SU-DHL-6 (cell line): ENCODE data around the gene ADORA3.

ENCODE experiments used
- H2AFZ ChIP-seq: fragments of 200-600 bp; sonication (generic); 2 replicates; pipeline ENCODE4 v1.6.1; 2014; ENCODE audit warnings: low read depth, mild to moderate bottlenecking, moderate library complexity, mixed read lengths, antibody characterized with exemption, low read length; ENCODE audit not compliant: severe bottlenecking
- H3F3A ChIP-seq: fragments of 200-600 bp; shearing (Covaris generic); 2 replicates; pipeline ENCODE4 v1.6.0; 2016; ENCODE audit warnings: antibody characterized with exemption, mild to moderate bottlenecking; ENCODE audit not compliant: insufficient read depth
- H3K27ac ChIP-seq: fragments of 200-600 bp; sonication (generic); 2 replicates; pipeline ENCODE4 v1.5.1; 2016; ENCODE audit warnings: low read depth, mild to moderate bottlenecking, low read length, moderate library complexity, mixed read lengths
- H3K27me3 ChIP-seq: fragments of 200-600 bp; sonication (generic), shearing (Covaris generic); 2 replicates; pipeline ENCODE4 v1.6.0; 2014; ENCODE audit warnings: mild to moderate bottlenecking, low read length
- H3K36me3 ChIP-seq: fragments of 200-600 bp; sonication (generic); 2 replicates; pipeline ENCODE4 v1.6.1; 2014; ENCODE audit warnings: mild to moderate bottlenecking, low read length, mixed read lengths
- H3K4me2 ChIP-seq: fragments of 300-600, 200-600 bp; shearing (Covaris generic), sonication (generic); 2 replicates; pipeline ENCODE4 v1.6.0; 2014; ENCODE audit warnings: low read length, low read depth, mild to moderate bottlenecking; ENCODE audit not compliant: poor library complexity, severe bottlenecking
- H3K4me3 ChIP-seq: fragments of 200-600 bp; sonication (generic); 2 replicates; pipeline ENCODE4 v1.5.1; 2014; ENCODE audit warnings: antibody characterized with exemption, low read length, mild to moderate bottlenecking, mixed read lengths; ENCODE audit not compliant: insufficient read depth, poor library complexity, severe bottlenecking
- H3K79me2 ChIP-seq: fragments of 200-600 bp; sonication (generic); 2 replicates; pipeline ENCODE4 v1.6.1; 2014; ENCODE audit warnings: mild to moderate bottlenecking, low read length, moderate library complexity; ENCODE audit not compliant: insufficient read depth
- H3K9ac ChIP-seq: fragments of 200-600 bp; sonication (generic); 2 replicates; pipeline ENCODE4 v1.7.0; 2014; ENCODE audit warnings: mild to moderate bottlenecking, low read length
- H3K9me2 ChIP-seq: fragments of 200-600 bp; sonication (generic); replicated peaks from 2 replicates; pipeline ENCODE4 v1.6.1; 2014; ENCODE audit warnings: low read length; ENCODE audit not compliant: insufficient read depth
- H3K9me3 ChIP-seq: fragments of 200-600 bp; sonication (generic); 2 replicates; pipeline ENCODE4 v1.6.1; 2014; ENCODE audit warnings: low read length, mixed read lengths; ENCODE audit not compliant: insufficient read depth
- H4K20me1 ChIP-seq: fragments of 200-600 bp; sonication (generic); 2 replicates; pipeline ENCODE4 v1.6.1; 2014; ENCODE audit warnings: low read depth, mild to moderate bottlenecking, antibody characterized with exemption, low read length, moderate library complexity, mixed read lengths
- CTCF ChIP-seq: fragments of 200-600 bp; sonication (generic); IDR thresholded peaks from one replicate; pipeline ENCODE4 v1.5.1; 2017; ENCODE audit warnings: antibody characterized with exemption, mild to moderate bottlenecking, low read length, moderate library complexity; ENCODE audit not compliant: insufficient read depth, poor library complexity, severe bottlenecking
- EZH2phosphoT487 ChIP-seq: fragments of 200-600 bp; sonication (generic), shearing (Covaris generic); conservative IDR thresholded peaks from 2 replicates; pipeline ENCODE4 v1.6.1; 2018; ENCODE audit warnings: mild to moderate bottlenecking, antibody characterized with exemption, low read length, moderate library complexity, mixed read lengths

ADORA3 gene

GRCh38 chr1:111520053-111520452 lies 16.6 kb upstream of the ADORA3 start:
- Histone ChIP-seq H3F3A (no peaks in the 10 kb centered on the region), H2AFZ (no peak overlapping the region), H3K9ac (no peak overlapping the region), H3K36me3 (no peaks in the 10 kb centered on the region), H3K79me2 (no peaks in the 10 kb centered on the region), H3K4me2 (no peak overlapping the region), H3K4me3 (no peak overlapping the region), H3K27me3 (no peaks in the 10 kb centered on the region), H3K9me2 (no peaks in the 10 kb centered on the region), H3K9me3 (no peaks in the 10 kb centered on the region), H4K20me1 (no peaks in the 10 kb centered on the region), H3K27ac (no peak overlapping the region)
- TF ChIP-seq CTCF, result no peak

GRCh38 chr1:111517469-111518225 lies 14.2 kb upstream of the ADORA3 start:
- Histone ChIP-seq H3K36me3 (no peaks in the 10 kb centered on the region), H3K4me2 (no peak overlapping the region), H3K27ac (no peak overlapping the region), H3K27me3 (no peaks in the 10 kb centered on the region), H3K79me2 (no peaks in the 10 kb centered on the region), H3K9me2 (no peaks in the 10 kb centered on the region), H2AFZ (no peak overlapping the region), H4K20me1 (no peaks in the 10 kb centered on the region), H3F3A (no peaks in the 10 kb centered on the region), H3K4me3 (no peak overlapping the region), H3K9ac (no peak overlapping the region), H3K9me3 (no peaks in the 10 kb centered on the region)
- no peak for TF ChIP-seq EZH2phosphoT487
- no peak for TF ChIP-seq CTCF

GRCh38 chr1:111516005-111516535 lies 12.6 kb upstream of the ADORA3 start:
- H3K79me2 ChIP-seq, result no peaks in the 10 kb centered on the region
- peak; percentile 39 for TF ChIP-seq CTCF
- TF ChIP-seq EZH2phosphoT487, result no peak
- no peaks in the 10 kb centered on the region for H3K27me3 ChIP-seq
- no peaks in the 10 kb centered on the region for H3K9me2 ChIP-seq
- H3K36me3 ChIP-seq, result no peaks in the 10 kb centered on the region
- peak overlapping the region; percentile 1; the same call in 1 of the 2 replicates for H3K9ac ChIP-seq
- no peaks in the 10 kb centered on the region for H3F3A ChIP-seq
- peak overlapping the region; percentile 18 for H3K4me2 ChIP-seq
- H3K27ac ChIP-seq, result no peak overlapping the region
- peak overlapping the region; percentile 72 for H2AFZ ChIP-seq
- no peaks in the 10 kb centered on the region for H3K9me3 ChIP-seq
- H4K20me1 ChIP-seq, result no peaks in the 10 kb centered on the region
- no peak overlapping the region for H3K4me3 ChIP-seq
